Measurements from ENCODE around the gene JUND.

- TF ChIP-seq CTCF (IDR thresholded peaks at IDR 0.05; ENCODE audit: insufficient read depth, low read length, poor library complexity, severe bottlenecking) (no peak), EZH2phosphoT487 (conservative IDR thresholded peaks at IDR 0.05; ENCODE audit: low read length) (no peak)
These were observed 36.8 kb upstream of the JUND start for GRCh38 chr19:18317961-18318800.

Measured in SU-DHL-6 (cell line).